ENCODE data around the gene FUNDC2. TPM values are rescaled to one million over a fixed set of nuclear protein-coding genes. Genes with fewer than 3 reads are reported as not detected.
"Not testable (repeated sequence)": the region's sequence is repeated elsewhere in the genome, so short reads cannot be mapped to it uniquely, and the experiment has no call there.

The FUNDC2 gene, protein sequence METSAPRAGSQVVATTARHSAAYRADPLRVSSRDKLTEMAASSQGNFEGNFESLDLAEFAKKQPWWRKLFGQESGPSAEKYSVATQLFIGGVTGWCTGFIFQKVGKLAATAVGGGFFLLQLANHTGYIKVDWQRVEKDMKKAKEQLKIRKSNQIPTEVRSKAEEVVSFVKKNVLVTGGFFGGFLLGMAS
- 100 to 1,000 TPM; 268 to 283 TPM for total RNA-seq
- long read RNA-seq, full-length matches to known transcripts = 98 of 103 reads
- long read RNA-seq, partial matches to known transcripts = 2 of 103 reads
- long read RNA-seq, other reads (novel, unspliced or antisense) = 3 of 103 reads

DNA sequence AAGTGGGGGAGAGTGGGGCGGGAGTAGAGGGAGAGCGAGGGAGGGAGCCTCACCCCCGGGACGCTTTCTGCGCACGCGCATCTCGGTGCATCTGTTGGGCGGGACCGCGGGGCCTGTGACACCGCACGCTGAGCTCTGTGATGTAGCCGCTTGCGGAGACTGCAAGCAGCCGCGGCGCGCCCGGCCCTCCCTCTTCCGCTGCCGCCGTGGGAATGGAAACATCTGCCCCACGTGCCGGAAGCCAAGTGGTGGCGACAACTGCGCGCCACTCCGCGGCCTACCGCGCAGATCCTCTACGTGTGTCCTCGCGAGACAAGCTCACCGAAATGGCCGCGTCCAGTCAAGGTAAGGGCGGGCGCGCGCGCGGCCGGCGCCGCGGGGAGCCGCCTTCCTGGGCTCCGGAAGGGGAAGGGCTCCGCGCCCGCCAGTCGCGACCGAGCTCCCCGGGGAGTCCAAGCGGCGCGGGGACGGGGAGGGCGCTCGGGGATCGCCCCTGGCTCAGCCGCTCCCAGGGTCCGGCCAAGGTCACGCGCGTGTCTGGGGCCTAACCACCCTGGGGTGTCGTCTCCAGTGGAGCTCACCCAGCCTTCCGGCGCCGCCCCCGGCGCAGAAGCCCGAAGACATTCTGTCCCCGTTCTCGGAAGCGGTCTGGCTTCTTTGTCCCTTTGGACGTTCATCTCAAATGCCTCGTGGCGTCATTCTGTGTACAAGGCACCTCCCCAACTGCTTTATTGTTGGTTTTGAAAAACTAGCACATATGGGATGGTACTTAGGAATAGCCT lies at the start of gene FUNDC2:
FUNDC2 (plus strand) TSS at position 118 of the 782 bp plus-strand sequence; CDS start at position 213, 95 bp downstream.
- peak; percentile 95 for DNase-seq
- intact Hi-C loops (cut with DNase I) = no loop called here
- ATAC-seq = peak; percentile 95

DNA sequence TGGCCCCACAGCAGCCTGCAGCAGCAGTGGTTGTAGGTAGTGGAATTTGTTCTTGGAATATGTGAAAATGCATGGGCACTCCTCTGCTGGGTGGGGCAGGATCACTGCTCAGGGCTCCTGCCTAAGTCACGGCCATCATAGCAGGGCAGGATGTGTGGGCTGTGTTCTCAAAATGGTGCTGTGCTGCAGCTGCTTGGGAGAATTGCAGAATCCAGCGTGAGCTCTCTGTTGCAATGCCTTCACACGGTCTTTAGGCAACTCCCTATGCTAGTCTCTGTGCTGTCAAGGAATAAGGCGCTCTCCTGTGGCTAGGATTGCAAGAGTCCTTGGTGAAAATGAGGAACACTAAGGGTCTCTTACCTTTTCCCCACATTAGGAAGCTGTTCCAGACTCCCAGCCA lies 47.0 kb upstream of the FUNDC2 start:
- intact Hi-C loops (cut with DNase I) = loop anchor here in 1 of 2 donors (5.0 kb wide), 1 partner anchor 78 kb away; no protein-coding TSS in a partner anchor
- ATAC-seq = no peak
- DNase-seq = no peak

DNA sequence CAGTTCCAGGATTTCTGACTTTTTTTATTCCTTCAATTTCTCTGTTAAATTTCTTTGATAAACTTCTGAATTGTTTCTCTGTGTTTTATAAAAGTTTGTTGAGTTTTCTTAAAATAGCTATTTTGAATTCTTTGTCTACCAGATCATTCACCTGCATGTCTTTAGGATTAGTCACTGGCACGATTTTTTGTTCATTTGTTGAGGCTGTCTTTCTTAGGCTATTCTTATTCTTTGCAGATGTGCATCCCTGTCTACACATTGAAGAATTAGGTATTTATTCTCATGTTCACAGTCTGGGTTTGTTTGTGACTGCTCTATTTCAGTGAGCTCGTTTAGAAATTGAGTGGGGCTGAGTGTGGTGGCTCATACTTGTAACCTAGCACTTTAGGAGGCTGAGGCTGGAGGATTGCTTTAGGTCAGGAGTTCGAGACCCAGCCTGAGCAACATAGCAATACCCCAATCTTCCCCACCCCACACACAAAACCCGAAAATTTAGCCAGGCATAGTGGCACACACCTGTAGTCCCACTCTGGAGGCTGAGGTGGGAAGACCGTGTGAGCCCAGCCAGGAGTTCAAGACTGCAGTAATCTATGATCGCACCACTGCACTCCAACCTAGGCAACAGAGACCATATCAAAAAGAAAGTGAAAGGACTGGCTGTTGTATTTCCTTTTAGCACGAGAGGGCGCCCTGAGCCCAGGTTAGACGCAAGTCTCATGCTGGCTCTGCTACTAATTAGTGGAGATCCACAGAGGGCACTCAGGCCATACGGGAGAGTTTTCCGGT lies 46.1 kb upstream of the FUNDC2 start:
- intact Hi-C loops (cut with DNase I) = loop anchor here in 1 of 2 donors (5.0 kb wide), 1 partner anchor 77 kb away; no protein-coding TSS in a partner anchor
- DNase-seq (peak; percentile 53), ATAC-seq (peak; percentile 86 to 92)

DNA sequence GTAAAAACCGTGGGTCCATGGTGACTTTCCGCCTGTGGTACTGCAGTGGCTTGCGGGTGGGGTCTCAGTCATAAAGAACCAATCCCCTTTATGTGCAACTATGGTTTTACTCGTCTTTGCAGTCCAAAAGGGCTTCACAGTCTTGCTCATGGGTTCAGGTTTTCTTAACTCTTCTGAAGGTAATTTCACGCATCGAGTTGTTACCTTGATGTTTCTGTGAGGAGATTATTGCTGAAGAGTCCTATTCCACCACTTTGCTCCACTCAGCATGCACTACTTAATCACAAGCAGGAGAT lies 45.6 kb upstream of the FUNDC2 start:
- no peak for DNase-seq
- ATAC-seq = no peak
- intact Hi-C loops (cut with DNase I) = loop anchor here in 1 of 2 donors (5.0 kb wide), 1 partner anchor 76 kb away; no protein-coding TSS in a partner anchor

DNA sequence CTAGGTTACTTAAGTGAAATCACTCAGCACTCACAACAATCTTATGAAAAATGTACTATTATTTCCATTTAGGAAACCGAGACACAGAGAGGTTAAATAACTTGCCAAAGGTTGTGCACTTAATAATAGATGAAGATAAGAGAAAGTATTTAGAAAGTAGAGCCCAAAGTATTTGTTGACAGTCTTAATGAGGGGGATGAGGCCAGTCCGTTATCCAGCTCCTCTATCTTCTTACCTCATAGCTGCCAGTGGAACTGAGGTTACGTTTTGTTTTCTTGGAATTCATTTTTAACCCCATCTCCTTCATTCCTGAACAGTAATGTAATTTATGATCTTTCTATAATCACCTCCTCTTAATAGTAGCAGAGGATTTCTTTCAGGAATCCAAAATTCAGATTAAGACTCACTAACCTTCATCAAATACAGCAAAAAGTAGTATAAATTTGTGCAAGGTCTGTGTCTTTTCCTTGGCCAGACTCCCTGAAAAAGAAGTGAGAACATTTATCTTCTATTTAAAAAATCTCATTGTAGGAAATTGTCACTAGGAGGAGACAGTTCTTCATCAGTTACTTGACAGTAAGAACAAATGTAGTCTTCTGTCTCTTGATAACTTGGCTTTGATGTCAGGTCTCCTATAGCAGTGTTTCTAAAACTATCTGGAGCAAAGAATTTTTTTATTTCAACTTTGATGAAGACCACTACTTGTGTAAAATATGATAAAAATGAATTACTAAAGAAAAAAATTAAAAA lies 39.6 kb upstream of the FUNDC2 start:
- DNase-seq (no peak), ATAC-seq (peak in 1 of 2 donors; percentile 60)
- intact Hi-C loops (cut with DNase I) = no loop called here

DNA sequence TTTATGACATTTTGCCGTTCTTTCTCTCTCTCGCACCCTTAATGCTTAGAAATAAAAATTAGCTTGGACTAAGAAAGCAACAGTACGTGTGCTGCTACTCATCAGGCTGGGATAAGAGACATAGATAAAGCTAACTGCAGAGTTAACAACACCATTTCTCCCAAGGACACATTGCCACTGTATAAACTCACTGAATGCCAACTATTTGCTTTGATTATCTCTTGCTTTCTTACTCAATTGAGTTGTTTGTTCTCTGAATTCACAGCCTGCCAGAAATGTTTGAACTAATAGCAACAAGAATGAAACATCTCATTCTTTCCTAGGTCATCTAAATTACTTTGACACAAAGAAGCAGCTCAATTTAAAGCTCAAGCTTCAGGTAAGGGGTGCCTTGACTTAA lies 38.7 kb upstream of the FUNDC2 start:
- intact Hi-C loops (cut with DNase I) = no loop called here
- ATAC-seq (peak in 1 of 2 donors; percentile 21), DNase-seq (no peak)

DNA sequence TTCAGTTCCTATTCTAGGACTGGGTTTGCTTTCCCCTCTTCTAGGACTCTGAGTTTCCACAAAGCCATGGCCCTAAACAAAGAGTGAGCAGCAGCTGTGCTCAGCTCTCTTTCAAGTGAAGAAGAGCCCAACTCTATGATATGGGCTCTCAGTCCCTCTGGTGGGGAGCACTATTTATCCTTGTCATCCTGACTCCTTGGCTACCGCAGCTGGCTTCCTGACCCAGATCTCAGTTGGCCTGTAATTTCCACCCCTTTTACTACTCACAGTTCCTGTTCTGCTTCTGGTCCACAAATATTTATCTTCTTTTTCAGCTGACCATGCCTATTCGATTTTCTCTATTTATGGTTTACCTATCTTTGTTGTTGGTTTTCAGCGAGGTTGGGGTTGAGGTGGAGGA lies 37.9 kb upstream of the FUNDC2 start:
- DNase-seq (no peak), ATAC-seq (no peak)
- intact Hi-C loops (cut with DNase I) = no loop called here

DNA sequence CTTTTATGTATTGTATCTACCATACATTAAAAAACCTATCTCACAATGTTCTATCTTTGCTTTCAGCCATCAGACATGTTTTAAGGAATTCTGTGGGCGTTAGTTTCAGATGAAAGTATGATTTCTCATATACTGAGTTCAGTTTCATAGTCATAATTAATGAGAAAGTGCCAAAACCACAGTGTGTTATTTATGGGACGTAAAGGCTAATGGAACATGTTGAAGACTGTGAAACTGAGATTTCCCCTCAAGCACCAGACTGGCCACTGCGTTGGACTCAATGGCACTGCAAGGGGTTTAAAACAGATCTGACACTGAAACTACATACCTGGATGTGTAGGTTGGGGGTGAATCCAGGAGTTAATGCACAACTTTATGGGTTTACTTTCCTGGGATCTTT lies 36.1 kb upstream of the FUNDC2 start:
- intact Hi-C loops (cut with DNase I) = loop anchor here in 1 of 2 donors (10.0 kb wide), 1 partner anchor 64 kb away; no protein-coding TSS in a partner anchor
- no peak for ATAC-seq
- DNase-seq = no peak

DNA sequence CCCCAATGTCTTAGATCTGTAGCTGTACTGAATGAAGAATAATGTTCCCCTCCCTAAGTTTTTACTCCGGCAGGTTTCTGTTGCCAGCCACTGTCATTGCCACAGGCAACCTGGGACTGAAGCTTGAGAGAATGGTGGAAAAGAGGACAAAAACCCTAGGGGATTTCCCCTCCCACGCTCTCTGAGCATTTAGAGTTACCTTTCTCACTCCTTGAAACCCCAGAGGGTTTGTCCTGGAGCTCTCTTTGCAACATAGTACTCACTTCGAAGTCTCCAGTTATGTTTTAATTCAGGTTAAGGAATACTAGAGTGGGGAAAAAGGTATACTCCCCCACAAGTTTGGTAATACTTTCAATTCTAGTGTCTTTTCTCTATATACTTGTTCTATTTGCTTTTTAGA lies 35.6 kb upstream of the FUNDC2 start:
- intact Hi-C loops (cut with DNase I) = loop anchor here in 1 of 2 donors (10.0 kb wide), 1 partner anchor 64 kb away; no protein-coding TSS in a partner anchor
- ATAC-seq (no peak), DNase-seq (no peak)

DNA sequence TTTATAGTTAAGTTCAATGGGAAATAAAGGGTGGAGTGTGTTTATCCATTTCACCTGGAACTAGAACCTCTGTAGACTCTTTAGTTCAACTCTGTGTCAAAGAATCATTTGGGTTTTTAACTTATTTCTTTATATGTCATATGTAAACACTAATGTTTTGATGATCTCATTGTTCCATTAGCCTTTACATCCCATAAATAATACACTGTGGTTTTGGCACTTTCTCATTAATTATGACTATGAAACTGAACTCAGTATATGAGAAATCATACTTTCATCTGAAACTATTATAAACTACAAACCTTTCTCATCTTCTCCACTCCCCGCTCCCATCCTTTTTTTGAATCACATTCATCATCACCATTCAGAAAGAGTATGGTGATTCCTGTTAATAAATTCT lies 35.2 kb upstream of the FUNDC2 start:
- intact Hi-C loops (cut with DNase I) = loop anchor here in 1 of 2 donors (10.0 kb wide), 1 partner anchor 63 kb away; no protein-coding TSS in a partner anchor
- ATAC-seq (no peak), DNase-seq (no peak)

DNA sequence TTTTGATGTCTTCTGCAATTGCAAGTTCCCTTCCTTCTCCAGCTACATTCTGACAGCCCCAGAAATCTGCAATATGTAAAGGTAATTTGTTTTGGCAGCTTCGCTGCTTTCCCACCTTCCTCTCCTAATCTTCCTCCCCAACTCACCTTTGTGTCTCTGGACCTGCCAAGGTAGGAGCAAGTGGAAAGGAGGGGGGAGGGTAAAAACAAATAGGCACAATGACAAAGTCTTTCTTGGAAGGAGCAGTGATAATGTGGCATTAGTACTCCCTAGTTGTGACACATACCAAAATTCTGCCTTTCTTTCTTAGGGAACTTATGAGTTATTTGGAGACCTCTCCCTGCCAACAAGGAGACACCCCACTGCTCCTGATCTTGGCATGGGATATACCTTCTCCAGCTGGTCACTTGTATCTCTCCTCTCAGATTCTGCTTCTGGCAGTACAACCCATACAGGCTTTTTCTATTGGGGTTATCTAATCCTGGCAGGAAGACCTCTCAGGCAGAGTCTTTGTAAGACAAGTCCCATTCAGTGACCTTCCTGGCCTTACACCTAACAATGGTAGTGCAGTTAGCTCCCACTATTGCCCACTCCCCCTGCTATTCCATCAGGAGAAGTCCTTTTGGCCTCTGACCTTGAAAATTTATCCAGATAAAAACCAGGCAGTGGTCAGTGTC lies 28.3 kb upstream of the FUNDC2 start:
- ATAC-seq (no peak), DNase-seq (no peak)
- intact Hi-C loops (cut with DNase I) = loop anchor here in 1 of 2 donors (10.0 kb wide), 1 partner anchor 56 kb away; no protein-coding TSS in a partner anchor

DNA sequence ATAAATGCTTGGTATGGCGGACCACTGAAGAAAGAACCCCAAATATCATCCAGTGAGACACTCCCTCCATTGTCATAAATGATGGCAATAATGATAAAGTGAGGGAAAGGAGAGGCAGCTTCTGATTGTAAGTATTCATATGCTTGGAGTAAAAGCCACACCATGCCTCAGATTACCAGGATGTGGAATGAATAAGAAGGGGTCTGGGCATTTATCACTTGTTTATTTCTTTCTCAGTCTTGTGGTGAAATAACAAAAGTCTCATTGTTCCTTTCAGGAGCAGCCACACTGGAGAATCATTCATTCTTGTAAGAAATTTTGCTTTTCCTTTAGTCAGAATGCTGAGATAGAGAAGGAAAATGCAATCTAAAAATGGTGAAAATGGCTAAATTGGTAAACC lies 25.8 kb upstream of the FUNDC2 start:
- DNase-seq (no peak), ATAC-seq (no peak)
- intact Hi-C loops (cut with DNase I) = no loop called here

DNA sequence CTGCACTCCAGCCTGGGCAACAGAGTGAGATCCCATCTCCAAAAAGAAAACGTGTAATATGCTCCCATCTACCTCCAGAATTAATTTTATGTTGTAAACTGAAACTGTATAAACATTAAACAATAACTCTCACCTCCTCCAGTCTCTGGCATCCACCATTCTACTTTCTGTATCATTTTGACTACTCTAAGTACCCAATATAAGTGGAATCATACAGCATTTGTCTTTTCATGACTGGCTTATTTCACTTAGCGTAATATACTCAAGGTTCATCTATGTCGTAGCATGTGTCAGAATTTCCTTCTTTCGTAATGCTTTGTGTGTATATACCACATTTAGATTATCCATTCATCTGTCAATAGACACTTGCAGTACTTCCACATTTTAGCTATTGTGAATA lies 24.8 kb upstream of the FUNDC2 start:
- ATAC-seq (no peak), DNase-seq (no peak)
- intact Hi-C loops (cut with DNase I) = no loop called here

DNA sequence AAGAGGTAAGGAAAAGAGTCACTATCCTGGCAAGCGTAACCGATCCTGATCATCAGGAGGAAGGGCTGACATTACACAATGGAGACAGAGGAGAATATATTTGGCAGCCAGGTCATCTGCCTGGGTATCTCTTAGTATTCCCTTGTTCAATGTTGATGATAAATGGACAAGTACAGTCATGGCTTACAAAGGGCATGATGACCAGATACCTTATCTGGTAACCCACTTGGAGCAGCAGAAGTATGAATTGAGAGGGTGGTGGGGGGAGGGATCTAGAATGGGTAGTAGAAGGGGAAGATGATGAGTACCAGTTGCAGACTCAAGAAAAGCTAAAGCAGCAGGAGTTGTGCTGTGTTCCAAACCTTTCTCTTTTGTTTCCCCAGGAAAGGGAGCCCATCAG lies 21.5 kb upstream of the FUNDC2 start:
- intact Hi-C loops (cut with DNase I) = no loop called here
- no peak for ATAC-seq

DNA sequence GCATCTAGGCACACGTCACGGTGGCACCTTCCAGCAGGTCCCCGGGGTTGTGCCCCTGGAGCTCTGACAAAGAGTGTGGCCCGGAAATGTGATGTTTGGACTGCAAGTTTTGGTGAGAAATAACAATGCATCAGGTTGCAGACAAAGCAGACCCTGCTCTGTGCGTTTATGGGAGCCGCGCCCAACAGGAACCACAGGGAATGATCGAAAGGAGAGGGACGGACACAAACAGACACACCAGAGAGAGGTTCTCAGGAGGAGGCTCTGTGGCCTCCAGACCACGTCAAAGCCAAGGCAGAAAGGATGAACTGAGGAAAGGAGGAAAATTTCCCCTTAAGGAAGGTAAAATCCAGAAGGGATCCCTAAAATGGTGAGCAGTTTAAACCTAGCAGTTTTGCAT lies 20.3 kb upstream of the FUNDC2 start:
- intact Hi-C loops (cut with DNase I); ATAC-seq; DNase-seq: not testable (repeated sequence)

More for the DNA sequence above, 21.5 kb upstream of the FUNDC2 start:
- no peak for DNase-seq

DNA sequence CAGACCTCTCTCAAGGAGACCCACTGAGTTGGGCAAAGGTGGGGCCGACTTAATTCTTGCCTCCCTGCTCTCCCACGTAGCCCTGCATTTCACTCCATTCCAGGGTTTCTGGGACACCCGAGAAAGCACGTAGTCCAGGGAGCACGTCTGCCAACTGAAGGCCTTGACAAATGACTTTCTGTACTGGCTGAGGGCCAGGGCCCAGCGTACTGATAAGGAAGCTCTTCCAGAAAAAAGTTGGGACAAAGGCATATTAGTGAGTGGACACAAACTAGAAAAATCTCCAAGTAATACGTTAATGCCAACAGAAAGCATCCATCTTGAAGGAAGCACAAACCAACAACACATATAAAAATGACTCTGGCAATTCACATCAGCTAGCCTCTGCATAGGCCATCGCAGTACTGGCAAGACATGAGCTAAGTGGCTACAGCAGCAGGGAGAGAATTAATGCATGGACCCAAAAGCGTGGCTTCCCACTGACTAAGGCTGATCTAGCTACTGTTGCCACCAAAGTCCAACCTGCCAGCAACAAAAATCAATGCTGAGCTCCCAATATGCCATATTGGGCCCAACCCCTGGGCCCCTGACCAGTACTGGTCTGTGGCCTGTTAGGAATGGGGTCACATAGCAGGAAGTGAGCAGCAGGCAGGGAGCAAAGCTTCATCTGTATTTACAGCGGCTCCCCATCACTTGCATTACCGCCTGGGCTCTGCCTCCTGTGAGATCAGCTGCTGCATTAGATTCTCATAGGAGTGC lies 19.6 kb upstream of the FUNDC2 start:
- DNase-seq; intact Hi-C loops (cut with DNase I): not testable (repeated sequence)
- peak; percentile 82 to 86 for ATAC-seq

DNA sequence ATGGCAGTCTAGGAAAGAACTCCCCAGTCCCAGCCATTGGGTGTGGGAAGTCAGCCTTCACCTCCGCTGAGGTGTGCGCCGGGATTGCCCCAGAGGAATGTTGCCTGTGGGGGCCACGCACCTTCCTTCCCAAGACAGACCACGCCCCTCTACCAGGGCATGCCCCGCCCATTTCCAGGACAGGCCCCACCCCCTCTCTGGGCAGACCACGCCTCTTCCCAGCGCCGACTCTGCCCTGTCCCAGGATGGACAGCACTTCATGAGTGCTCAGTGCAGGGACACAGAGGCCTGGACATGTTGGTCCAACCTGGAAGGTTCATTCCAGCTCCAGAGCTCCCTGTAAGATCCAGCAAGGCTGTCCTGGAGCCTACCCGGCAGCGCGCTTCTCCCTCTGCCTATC lies 18.1 kb upstream of the FUNDC2 start:
- intact Hi-C loops (cut with DNase I); DNase-seq: not testable (repeated sequence)
- peak in 1 of 2 donors; percentile 24 for ATAC-seq

Data from left cardiac atrium (tissue), 4 donors.